ENCODE measurements around the gene BMPR1A. TPM values are rescaled to one million over a fixed set of nuclear protein-coding genes. Genes with fewer than 3 reads are reported as not detected.
A peak's percentile ranks its signal among the peaks of the same experiment; 100 is the strongest.
"Not testable (repeated sequence)": the region's sequence is repeated elsewhere in the genome, so short reads cannot be mapped to it uniquely, and the experiment has no call there.

The BMPR1A gene
- total RNA-seq, 1 donor from 2014 or later, result 45.8 TPM

- DNase-seq (ENCODE audit: low read depth), result peak; percentile 39
These were observed 180.5 kb downstream of the BMPR1A start for GRCh38 chr10:86936661-86937501.

- DNase-seq (ENCODE audit: low read depth), result no peak
These were observed 181.2 kb downstream of the BMPR1A start for GRCh38 chr10:86937502-86938154.

GRCh38 chr10:86938260-86938659 is 181.8 kb downstream of the BMPR1A start:
- DNase-seq (ENCODE audit: low read depth), result no peak

GRCh38 chr10:86940076-86940475 is 183.7 kb downstream of the BMPR1A start:
- DNase-seq (ENCODE audit: low read depth), result not testable (repeated sequence)

- no peak for DNase-seq (ENCODE audit: low read depth)
These were observed 184.3 kb downstream of the BMPR1A start for GRCh38 chr10:86940677-86941076.

- no peak for DNase-seq (ENCODE audit: low read depth)
These were observed 185.0 kb downstream of the BMPR1A start for GRCh38 chr10:86941426-86941825.

GRCh38 chr10:86941991-86942421 is 185.6 kb downstream of the BMPR1A start:
- no peak for DNase-seq (ENCODE audit: low read depth)

GRCh38 chr10:86942441-86943315 is 186.3 kb downstream of the BMPR1A start:
- DNase-seq (ENCODE audit: low read depth), result no peak

- no peak for DNase-seq (ENCODE audit: low read depth)
These were observed 187.1 kb downstream of the BMPR1A start for GRCh38 chr10:86943316-86944030.

GRCh38 chr10:86944031-86944419 is 187.6 kb downstream of the BMPR1A start:
- DNase-seq (ENCODE audit: low read depth), result no peak

- DNase-seq (ENCODE audit: low read depth), result no peak
These were observed 188.1 kb downstream of the BMPR1A start for GRCh38 chr10:86944471-86944870.

GRCh38 chr10:86944907-86945306 is 188.5 kb downstream of the BMPR1A start:
- DNase-seq (ENCODE audit: low read depth), result no peak

- peak; percentile 79 for DNase-seq (ENCODE audit: low read depth)
These were observed 189.2 kb downstream of the BMPR1A start for GRCh38 chr10:86945361-86946212.

GRCh38 chr10:86946213-86947155 is 190.1 kb downstream of the BMPR1A start:
- DNase-seq (ENCODE audit: low read depth), result no peak

- not testable (repeated sequence) for DNase-seq (ENCODE audit: low read depth)
These were observed 191.4 kb downstream of the BMPR1A start for GRCh38 chr10:86947806-86948205.

GRCh38 chr10:86950349-86950748 is 193.9 kb downstream of the BMPR1A start:
- DNase-seq (ENCODE audit: low read depth), result no peak

- no peak for DNase-seq (ENCODE audit: low read depth)
These were observed 194.9 kb downstream of the BMPR1A start for GRCh38 chr10:86951184-86951761.

GRCh38 chr10:86952106-86952505 is 195.7 kb downstream of the BMPR1A start:
- DNase-seq (ENCODE audit: low read depth), result no peak

Measured in myocyte (in vitro differentiated cells).